ENCODE measurements around the gene NOXRED1. TPM values are rescaled to one million over a fixed set of nuclear protein-coding genes. Genes with fewer than 3 reads are reported as not detected.

Gene NOXRED1
- total and polyA plus RNA-seq, 10 of the 15 experiments (the other 5 are each of a cell fraction or from before 2014, with no cell fraction given): 0.06 to 0.62 (median 0.14) TPM

- TF ChIP-seq FOXK2 (IDR thresholded peaks at IDR 0.05) (peak; percentile 73), TCF12 (IDR thresholded peaks at IDR 0.05; ENCODE audit: low read depth, low read length) (peak; percentile 38; the same call in 1 of the 2 replicates), NFYA (IDR thresholded peaks at IDR 0.05; ENCODE audit: borderline replicate concordance, low read depth, low read length) (no peak), NR2F1 (conservative IDR thresholded peaks at IDR 0.05) (peak; percentile 40; the same call in 1 of the 2 replicates), SIN3A (IDR thresholded peaks at IDR 0.05; ENCODE audit: low read depth, low read length) (peak; percentile 28; the same call in 1 of the 2 replicates), KLF5 (IDR thresholded peaks at IDR 0.05; ENCODE audit: partially characterized antibody) (peak; percentile 58), TCF3 (IDR thresholded peaks at IDR 0.05; ENCODE audit: borderline replicate concordance, insufficient read depth, low read depth, low read length) (no peak), IKZF2 (IDR thresholded peaks at IDR 0.05) (no peak; a peak in 1 of 4 replicates), STAT3 (IDR thresholded peaks at IDR 0.05; ENCODE audit: low read depth, low read length) (no peak), CBX5 (IDR thresholded peaks at IDR 0.05; ENCODE audit: low read depth) (no peak), SPI1 (IDR thresholded peaks at IDR 0.05; ENCODE audit: borderline replicate concordance, insufficient read depth, low read depth, low read length) (0 out of 2 replicates have a peak, but pooled peaks have one; percentile 9), NFYB (IDR thresholded peaks at IDR 0.05; ENCODE audit: insufficient read depth, low read depth, low read length) (peak; percentile 40; the same call in 1 of the 2 replicates), PAX5 (IDR thresholded peaks at IDR 0.05; ENCODE audit: borderline replicate concordance, low read depth, low read length) (no peak), MTA3 (IDR thresholded peaks at IDR 0.05; ENCODE audit: borderline replicate concordance, low read length) (no peak), MXI1 (IDR thresholded peaks at IDR 0.05; ENCODE audit: low read depth, low read length) (peak; percentile 36), GATAD2B (conservative IDR thresholded peaks at IDR 0.05; ENCODE audit: low read depth) (no peak), ETV6 (conservative IDR thresholded peaks at IDR 0.05 in 1 of 2, IDR thresholded peaks at IDR 0.05 in 1 of 2; ENCODE audit: borderline replicate concordance in 1 of 2, low read depth in 1 of 2) (no peak), ZNF24 (IDR thresholded peaks at IDR 0.05) (no peak), CEBPB (IDR thresholded peaks at IDR 0.05; ENCODE audit: borderline replicate concordance in 1 of 2, low read depth in 2 of 2, low read length in 2 of 2) (no peak), NR2C1 (IDR thresholded peaks at IDR 0.05) (peak; percentile 94), SREBF1 (IDR thresholded peaks at IDR 0.05; ENCODE audit: low read length) (peak; percentile 91)
- TF ChIP-seq, protein P1, sequence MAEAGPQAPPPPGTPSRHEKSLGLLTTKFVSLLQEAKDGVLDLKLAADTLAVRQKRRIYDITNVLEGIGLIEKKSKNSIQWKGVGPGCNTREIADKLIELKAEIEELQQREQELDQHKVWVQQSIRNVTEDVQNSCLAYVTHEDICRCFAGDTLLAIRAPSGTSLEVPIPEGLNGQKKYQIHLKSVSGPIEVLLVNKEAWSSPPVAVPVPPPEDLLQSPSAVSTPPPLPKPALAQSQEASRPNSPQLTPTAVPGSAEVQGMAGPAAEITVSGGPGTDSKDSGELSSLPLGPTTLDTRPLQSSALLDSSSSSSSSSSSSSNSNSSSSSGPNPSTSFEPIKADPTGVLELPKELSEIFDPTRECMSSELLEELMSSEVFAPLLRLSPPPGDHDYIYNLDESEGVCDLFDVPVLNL (IDR thresholded peaks at IDR 0.05; ENCODE audit: low read depth, low read length): no peak
- TF ChIP-seq, protein P2, sequence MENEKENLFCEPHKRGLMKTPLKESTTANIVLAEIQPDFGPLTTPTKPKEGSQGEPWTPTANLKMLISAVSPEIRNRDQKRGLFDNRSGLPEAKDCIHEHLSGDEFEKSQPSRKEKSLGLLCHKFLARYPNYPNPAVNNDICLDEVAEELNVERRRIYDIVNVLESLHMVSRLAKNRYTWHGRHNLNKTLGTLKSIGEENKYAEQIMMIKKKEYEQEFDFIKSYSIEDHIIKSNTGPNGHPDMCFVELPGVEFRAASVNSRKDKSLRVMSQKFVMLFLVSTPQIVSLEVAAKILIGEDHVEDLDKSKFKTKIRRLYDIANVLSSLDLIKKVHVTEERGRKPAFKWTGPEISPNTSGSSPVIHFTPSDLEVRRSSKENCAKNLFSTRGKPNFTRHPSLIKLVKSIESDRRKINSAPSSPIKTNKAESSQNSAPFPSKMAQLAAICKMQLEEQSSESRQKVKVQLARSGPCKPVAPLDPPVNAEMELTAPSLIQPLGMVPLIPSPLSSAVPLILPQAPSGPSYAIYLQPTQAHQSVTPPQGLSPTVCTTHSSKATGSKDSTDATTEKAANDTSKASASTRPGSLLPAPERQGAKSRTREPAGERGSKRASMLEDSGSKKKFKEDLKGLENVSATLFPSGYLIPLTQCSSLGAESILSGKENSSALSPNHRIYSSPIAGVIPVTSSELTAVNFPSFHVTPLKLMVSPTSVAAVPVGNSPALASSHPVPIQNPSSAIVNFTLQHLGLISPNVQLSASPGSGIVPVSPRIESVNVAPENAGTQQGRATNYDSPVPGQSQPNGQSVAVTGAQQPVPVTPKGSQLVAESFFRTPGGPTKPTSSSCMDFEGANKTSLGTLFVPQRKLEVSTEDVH (IDR thresholded peaks at IDR 0.05; ENCODE audit: low read depth, partially characterized antibody): peak; percentile 97
- TF ChIP-seq, protein P3, sequence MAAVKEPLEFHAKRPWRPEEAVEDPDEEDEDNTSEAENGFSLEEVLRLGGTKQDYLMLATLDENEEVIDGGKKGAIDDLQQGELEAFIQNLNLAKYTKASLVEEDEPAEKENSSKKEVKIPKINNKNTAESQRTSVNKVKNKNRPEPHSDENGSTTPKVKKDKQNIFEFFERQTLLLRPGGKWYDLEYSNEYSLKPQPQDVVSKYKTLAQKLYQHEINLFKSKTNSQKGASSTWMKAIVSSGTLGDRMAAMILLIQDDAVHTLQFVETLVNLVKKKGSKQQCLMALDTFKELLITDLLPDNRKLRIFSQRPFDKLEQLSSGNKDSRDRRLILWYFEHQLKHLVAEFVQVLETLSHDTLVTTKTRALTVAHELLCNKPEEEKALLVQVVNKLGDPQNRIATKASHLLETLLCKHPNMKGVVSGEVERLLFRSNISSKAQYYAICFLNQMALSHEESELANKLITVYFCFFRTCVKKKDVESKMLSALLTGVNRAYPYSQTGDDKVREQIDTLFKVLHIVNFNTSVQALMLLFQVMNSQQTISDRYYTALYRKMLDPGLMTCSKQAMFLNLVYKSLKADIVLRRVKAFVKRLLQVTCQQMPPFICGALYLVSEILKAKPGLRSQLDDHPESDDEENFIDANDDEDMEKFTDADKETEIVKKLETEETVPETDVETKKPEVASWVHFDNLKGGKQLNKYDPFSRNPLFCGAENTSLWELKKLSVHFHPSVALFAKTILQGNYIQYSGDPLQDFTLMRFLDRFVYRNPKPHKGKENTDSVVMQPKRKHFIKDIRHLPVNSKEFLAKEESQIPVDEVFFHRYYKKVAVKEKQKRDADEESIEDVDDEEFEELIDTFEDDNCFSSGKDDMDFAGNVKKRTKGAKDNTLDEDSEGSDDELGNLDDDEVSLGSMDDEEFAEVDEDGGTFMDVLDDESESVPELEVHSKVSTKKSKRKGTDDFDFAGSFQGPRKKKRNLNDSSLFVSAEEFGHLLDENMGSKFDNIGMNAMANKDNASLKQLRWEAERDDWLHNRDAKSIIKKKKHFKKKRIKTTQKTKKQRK (IDR thresholded peaks at IDR 0.05; ENCODE audit: low read depth, low read length): no peak
These were observed 34.4 kb upstream of the NOXRED1 start, which contains the start of the genes AHSA1 and VIPAS39 (continued) for GRCh38 chr14:77457522-77458248.

All from GM12878 (cell line).